T follicular helper cell (primary cell): Measurements from ENCODE around the gene CBFA2T3.
"Not testable (repeated sequence)": the region's sequence is repeated elsewhere in the genome, so short reads cannot be mapped to it uniquely, and the experiment has no call there.

Source experiments
- DNase-seq: peaks from one replicate; pipeline ENCODE4 v3.0.0-alpha.2; 2020; ENCODE audit warnings: low read depth

CBFA2T3 gene

DNA sequence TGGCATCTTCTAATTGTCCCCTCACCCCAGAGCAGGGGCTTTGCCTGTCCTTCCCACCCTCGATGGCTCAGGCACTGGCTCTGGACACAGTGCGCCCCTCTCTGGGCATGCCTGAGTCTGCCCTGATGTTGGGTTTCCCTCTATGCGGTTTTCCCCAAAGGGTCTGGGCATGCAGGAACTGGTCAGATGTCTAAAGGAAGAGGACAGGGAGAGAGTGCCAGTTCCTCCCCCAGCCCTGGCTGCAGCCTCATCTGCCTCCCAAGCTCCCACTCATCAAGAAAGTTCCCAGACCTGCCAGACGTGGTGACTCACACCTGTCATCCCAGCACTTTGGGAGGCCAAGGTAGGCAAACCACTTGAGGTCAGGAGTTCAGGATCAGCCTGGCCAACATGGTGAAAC, 69.2 kb downstream of the CBFA2T3 start:
- no peak for DNase-seq

DNA sequence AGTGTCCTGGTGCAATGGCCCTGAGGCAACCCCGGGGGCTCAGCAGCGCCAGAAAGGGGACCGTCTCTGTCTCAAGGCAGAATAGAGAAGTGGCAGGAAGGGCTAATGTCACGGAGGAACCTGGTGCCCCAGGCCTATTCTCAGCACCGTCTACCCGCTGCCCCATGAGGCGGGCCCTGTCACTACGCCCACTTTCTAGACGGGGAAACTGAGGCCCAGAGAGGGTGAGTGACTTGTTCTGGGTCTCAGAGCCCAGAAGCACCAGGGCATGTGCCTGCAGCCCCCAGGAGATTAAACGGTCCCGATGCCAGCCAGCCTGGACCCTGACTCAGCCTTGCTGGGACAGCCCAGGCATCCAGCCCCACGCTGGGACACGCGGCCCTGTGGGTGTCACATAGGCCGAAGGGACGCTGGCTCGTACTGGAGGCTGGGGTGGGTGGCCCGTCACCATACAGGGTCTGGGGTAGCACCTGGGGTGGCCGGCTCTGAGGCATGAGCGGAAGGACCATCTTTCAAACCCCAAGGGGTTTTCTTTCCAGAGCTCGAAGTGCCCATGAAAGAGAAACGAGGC, 70.4 kb downstream of the CBFA2T3 start:
- DNase-seq: no peak

GRCh38 chr16:88906020-88906419, 71.0 kb downstream of the CBFA2T3 start:
- no peak for DNase-seq

DNA sequence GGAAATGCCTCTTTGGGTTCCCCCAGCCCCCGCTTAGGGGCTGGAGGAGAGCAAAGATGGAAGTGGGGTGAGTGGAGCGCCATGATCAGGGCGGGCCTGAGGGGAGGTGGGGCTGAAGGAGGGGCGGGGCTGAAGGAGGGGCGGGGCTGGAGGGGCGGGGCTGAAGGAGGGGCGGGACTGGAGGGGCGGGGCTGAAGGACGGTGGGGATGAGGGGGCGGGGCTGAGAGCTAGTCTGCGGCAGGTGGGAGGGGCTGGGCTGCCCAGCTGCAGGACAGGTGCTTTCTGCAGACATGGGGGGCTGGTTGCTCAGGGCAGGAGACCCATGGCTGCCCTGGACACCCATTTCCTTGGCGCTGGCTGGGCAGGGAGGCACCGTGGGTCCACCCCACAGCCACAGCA, 71.4 kb downstream of the CBFA2T3 start:
- DNase-seq: no peak

DNA sequence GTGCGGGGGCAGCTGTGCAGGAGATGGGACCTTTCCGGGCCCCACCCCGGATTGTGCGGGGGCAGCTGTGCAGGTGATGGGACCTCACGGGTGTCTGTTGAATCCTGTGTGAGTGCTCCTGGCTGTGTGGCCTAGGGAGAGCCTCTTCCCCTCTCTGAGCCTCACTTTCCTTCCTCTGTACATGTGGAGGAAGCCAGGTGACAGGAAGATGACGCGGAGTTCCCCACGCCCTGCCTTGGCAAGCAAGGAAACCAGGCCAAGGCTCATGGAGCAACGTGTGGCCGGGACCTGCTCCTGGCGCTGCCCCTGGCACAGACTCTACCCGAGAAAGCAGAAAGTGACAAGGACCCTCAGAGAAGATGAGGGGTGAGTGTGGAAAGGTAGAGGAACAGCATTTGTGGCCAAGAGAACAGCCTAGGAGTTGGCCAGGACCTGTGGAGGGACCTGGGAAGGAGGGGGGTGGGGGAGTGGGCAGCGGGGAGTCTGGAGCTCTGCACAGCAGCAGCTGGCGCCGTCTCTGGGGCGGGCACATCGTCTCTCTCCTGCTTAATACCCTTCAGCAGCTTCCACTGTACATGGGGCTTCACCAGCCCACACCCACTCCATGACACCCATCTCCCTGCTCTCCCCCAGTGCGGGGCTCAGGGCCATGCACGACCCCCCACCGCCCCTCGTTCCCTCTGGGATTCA, 72.2 kb downstream of the CBFA2T3 start:
- no peak for DNase-seq

DNA sequence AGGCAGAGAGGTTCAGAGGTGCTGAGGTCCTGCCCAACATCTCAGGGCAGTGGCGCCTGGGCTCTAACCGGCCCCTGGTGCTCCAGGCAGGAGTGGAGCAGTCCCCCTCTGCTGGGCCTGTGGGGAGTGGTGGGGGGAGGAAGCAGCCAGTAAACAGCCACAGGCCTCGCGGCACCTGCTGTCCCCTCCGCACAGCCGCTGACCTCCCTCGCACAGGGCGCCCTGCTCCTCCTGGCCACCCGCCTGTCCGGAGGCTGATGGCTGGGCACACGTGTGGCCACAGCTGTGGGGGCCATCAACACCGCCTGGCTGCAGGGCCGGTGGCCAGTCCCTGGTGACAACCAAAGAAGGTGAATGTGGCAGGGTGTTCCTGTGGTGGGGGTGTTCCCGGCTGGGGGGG, 73.7 kb downstream of the CBFA2T3 start:
- no peak for DNase-seq

DNA sequence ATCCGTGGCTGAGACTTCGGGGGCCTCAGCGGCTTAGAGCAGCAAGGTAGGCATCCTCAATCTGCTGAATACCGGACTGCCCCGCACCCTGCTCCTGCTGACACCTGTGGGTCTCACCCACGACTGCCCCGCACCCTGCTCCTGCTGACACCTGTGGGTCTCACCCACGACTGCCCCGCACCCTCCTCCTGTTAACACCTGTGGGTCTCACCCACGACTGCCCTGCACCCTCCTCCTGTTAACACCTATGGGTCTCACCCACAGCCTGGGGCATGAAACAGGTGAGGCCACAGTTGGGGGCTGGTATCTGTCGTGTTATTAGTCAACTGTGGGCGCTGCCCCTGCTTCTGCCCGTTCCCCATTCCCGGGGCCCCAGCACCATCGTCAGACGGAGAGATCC, 74.3 kb downstream of the CBFA2T3 start:
- DNase-seq: no peak

DNA sequence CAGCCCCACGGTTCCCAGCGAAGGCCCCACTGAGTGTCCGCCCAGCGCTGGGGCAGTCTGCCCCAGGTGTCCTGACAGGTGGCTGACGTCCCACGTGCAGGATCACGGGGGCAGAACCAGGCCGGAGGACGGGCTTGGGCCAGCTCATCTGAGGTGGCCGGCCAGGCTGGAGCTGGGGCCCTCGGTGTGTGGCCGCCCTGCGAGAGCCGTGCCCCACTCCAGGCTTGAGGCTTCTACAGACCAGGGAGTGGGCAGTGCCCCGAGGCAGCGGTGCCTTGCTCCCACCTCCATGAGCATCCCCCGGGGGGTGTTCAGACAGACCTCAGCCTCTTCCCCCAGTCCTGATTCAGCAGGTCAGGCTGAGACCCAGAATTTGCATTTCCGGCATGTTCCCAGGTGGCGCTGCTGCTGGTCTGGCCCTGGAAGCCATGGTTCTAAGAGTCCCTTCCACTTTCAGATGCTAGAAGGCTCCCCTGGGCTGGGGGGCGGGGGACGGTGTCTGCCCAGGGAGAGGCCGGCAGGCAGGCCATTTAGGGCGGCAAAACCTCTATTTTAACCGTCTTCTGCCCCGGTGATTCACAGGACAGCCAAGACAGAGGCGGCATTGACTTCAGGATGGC, 75.2 kb downstream of the CBFA2T3 start:
- no peak for DNase-seq

GRCh38 chr16:88900662-88901052, 76.3 kb downstream of the CBFA2T3 start:
- DNase-seq: no peak

DNA sequence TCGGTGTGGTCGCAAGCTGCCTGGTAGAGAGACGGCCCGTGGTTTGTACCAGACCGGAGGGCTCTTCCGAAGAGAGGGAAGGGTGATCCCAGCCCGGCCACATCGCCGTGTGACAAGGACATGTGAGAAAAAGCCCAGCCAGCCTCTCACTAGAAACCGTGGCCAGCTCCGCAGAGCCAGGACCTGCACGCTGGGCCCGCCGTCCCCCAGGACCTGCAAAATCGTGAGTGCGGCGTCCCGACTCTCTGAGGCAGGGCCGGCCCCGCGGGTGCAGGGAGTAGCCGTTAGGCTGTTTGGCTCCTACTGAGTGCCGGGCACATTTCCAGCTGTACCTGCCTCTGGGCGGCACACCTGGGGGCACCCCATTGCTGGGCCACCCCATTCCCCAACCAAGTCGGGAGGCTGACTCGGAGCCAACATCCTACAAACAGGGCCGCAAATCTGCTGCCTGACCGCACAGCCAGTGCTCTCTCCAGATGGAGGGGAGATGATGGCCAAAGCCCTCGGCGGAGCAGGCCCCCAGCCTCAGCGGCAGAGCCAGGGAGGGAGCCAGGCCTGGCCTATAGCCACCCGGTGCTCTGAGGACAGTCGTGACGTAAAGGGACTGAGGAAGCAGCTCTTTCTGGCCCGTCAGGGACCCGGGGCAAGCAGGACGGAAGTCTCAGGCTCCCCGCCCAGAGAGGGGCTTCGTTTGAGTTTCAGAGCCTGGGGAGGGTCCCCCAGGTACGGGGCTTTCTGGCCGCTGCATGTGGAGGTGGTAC, 76.9 kb downstream of the CBFA2T3 start:
- DNase-seq: no peak

DNA sequence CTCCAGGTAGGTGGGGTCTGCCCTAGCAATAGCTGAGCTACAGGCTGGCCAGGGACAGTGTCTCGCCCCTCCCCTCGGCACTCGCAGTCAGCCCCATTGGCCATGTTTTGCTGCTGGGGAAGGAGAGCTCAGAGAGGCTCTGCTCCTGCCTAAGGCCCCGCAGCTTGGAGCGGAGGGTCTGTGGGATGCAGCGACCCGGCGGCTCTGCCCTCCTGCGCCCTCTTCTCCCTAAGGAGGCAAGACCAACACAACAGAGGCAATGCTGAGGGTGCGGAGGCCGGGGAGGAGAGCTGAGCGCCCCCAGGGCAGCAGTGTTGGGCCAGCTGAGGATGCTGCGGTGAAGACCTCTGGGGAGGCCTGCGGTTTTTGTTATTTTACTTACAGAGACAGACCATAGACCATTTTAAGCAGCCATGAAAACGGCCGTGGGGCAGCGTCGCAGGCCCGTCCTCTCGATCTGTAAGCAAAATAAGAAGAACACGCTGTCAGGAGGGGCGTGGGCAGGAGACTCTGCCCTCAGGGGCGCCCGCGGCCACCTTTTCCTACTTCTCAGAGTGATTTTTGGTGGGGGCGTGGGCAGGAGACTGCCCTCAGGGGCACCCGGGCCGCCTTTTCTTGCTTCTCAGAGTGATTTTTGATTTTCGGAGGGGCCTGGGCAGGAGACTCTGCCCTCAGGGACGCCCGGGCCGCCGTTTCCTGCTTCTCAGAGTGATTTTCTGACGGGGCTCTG, 79.1 kb downstream of the CBFA2T3 start:
- DNase-seq: no peak

DNA sequence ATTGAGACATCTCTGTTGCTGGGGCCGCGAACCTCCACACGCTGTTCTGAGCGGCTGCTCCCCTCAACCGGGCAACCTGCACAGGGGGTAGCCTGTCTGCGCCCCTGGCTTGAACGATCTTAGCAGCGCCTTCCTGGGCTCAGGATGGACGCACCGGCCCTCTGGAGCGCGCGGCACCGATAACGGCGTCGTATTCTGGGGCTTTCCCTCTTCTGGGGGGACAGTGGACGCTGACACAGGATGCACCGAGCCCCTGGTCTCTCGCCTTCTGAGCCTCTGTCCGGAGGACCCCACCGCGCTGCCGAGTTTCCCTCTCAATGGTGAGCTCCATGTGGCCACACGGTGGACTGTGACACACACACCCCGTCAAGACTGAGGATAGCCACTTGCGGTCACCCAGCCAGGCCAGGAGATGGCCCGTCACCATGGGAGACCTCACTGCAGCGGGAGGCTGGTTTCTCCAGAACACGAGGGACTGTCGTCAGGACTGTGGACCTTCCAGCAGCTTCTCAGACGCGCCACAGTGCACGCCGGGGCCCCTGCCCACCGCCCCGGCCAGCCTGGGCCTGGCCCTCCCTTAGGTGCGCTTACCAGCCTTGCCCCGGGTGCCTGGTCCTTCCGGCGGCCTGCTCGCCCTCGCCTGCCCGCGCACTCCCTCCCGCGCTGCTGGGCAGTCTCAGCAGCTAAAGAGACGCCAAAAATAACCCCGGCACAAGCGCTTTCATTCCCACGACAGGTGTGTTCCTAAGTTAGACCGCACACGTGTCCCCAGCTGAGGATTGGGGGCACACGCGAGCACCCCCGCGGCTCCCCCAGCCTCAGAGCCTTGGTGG, 80.6 kb downstream of the CBFA2T3 start:
- DNase-seq: no peak

DNA sequence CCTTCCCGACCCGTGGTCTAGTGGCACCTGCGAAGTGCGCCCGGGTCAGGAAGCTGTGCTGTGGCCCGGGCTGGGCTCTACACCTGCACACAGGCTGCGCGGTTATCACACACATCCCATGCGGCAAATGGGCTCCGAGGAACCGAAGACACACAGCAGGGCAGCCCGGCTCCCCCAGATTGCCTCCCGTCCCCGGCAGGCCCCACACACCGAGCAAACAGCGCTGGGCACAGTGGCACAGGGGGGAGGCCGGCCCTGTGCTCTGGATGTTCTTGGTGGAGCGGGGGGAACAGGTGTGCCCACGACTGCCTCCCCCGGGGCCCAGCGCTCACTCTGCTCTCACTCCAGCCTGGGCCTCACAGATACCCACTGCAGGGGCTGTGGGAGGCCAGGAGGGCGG, 81.7 kb downstream of the CBFA2T3 start:
- DNase-seq: no peak

- DNase-seq: no peak
Observed at GRCh38 chr16:88894681-88895300, 82.2 kb downstream of the CBFA2T3 start.

DNA sequence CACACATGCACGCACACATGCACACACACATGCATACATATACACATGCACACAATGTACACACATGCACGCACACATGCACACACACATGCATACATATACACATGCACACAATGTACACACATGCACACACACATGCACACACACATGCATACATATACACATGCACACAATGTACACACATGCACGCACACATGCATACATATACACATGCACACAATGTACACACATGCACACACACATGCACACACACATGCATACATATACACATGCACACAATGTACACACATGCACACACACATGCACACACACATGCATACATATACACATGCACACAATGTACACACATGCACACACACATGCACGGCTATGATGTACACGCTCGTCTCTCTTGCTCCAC, 82.7 kb downstream of the CBFA2T3 start:
- not testable (repeated sequence) for DNase-seq

DNA sequence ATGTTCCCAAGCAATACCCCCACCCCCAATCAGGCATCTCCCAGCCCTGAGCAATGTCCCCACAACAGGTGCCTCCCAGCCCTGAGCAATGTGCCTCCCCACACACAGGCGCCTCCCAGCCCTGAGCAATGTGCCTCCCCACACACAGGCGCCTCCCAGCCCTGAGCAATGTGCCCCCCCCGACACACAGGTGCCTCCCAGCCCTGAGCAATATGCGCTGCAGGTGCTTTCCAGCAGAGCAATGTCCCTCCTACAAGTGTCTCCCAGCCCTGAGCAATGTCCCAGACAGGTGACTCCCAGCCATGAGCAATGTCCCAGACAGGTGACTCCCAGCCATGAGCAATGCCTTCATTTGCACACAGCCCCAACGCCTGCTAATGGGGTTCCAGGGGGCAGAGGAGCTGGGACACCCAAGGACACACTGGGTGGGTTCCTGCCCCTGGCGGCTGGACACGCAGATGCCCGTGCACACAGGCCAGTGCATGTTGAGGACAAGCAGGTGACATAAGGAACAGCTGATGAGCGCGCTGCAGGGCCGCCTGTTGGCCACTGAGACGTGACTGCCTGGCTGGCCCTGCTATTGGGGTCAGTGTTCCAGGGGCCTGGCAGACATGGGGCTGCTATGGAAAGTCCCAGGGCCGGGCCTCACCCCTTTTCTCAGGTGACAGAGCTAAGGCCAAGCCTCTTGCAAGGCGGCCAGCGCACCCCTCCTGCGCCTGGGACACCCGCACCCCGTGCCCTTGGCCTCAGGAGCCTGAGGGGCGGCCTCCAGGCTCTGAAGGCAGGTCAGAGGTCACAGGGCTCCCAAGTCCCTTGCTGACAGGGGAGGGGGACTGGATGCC, 83.7 kb downstream of the CBFA2T3 start:
- no peak for DNase-seq

DNA sequence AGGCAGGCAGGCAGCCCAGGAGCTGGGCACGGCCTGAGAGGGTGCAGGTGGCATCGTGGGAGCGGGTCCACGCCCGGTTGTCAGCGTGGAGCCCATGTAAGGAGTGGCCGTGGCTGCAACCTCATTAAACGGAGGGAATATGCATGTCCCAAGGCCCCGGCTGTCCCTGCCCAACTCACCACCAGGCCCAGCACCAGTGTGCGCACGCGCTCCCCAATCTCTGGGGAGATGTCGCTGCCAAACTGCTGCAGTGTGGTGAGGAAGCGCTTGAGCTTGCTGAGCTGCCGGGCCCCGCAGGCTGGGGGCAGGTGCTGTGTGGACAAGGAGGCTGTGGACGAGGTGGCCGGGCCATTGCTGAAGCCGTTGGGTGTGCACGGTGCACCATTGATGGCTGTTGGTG, 84.9 kb downstream of the CBFA2T3 start:
- no peak for DNase-seq

- DNase-seq: no peak
Observed at GRCh38 chr16:88891083-88891482, 85.9 kb downstream of the CBFA2T3 start.

- not testable (repeated sequence) for DNase-seq
Observed at GRCh38 chr16:88889702-88890352, 87.2 kb downstream of the CBFA2T3 start.
